Measurements from ENCODE around the gene NAALADL1. TPM values are rescaled to one million over a fixed set of nuclear protein-coding genes. Genes with fewer than 3 reads are reported as not detected.

The NAALADL1 gene
- total RNA-seq, 1 experiment from 2014 or later = 0.23 TPM

GRCh38 chr11:65053827-65054508, 4.4 kb downstream of the NAALADL1 start:
- DNase-seq (ENCODE audit: low read depth, low spot score) = no peak
- H3K27ac ChIP-seq (ENCODE audit: low read length) = no peak overlapping the region
- intact Hi-C loops (cut with micrococcal nuclease; ENCODE audit: unreplicated experiment) = no loop called here
- no peak for TF ChIP-seq POLR2AphosphoS5 (IDR thresholded peaks at IDR 0.05; ENCODE audit: low read depth, low read length)
- TF ChIP-seq TCF7L2 (IDR thresholded peaks at IDR 0.05; ENCODE audit: low read depth, low read length) = no peak
- TF ChIP-seq SIN3A (IDR thresholded peaks at IDR 0.05; ENCODE audit: borderline replicate concordance, insufficient read depth, low read depth, low read length) = no peak
- TF ChIP-seq CTCF (IDR thresholded peaks at IDR 0.05) = no peak
- no peak for TF ChIP-seq REST (IDR thresholded peaks at IDR 0.05; ENCODE audit: insufficient read depth in 1 of 2, low read depth in 2 of 2, low read length in 1 of 2)
- in situ Hi-C loops (cut with HindIII; ENCODE audit: low pct_unique_long_range_greater_than_20kb, low sequenced_read_pairs) = no loop called here
- no peaks in the 10 kb centered on the region for H3K9me3 ChIP-seq (ENCODE audit: control insufficient read depth, insufficient read depth, low read depth, low read length)
- ATAC-seq = no peak
- no TSS peak for BruUV-seq (replicated peaks)
- no peaks in the 10 kb centered on the region for H3K27me3 ChIP-seq (ENCODE audit: control insufficient read depth, insufficient read depth, low read length)
- ChIA-PET CTCF (no interaction called here), POLR2A (no interaction called here)
- no peak overlapping the region for H3K4me3 ChIP-seq (ENCODE audit: low read depth in 2 of 2, low read length in 2 of 2)
- no peaks in the 10 kb centered on the region for H3K4me1 ChIP-seq (ENCODE audit: control insufficient read depth, insufficient read depth, low read length)
- no peaks in the 10 kb centered on the region for H3K36me3 ChIP-seq (ENCODE audit: control insufficient read depth, insufficient read depth, low read length)

- H3K27ac ChIP-seq (ENCODE audit: low read length) = no peak overlapping the region
- BruUV-seq (replicated peaks) = no TSS peak
- TF ChIP-seq REST (IDR thresholded peaks at IDR 0.05; ENCODE audit: insufficient read depth in 1 of 2, low read depth in 2 of 2, low read length in 1 of 2) (no peak), POLR2AphosphoS5 (IDR thresholded peaks at IDR 0.05; ENCODE audit: low read depth, low read length) (no peak), TCF7L2 (IDR thresholded peaks at IDR 0.05; ENCODE audit: low read depth, low read length) (no peak), CTCF (IDR thresholded peaks at IDR 0.05) (no peak), SIN3A (IDR thresholded peaks at IDR 0.05; ENCODE audit: borderline replicate concordance, insufficient read depth, low read depth, low read length) (no peak)
- H3K27me3 ChIP-seq (ENCODE audit: control insufficient read depth, insufficient read depth, low read length) = no peaks in the 10 kb centered on the region
- no peaks in the 10 kb centered on the region for H3K4me1 ChIP-seq (ENCODE audit: control insufficient read depth, insufficient read depth, low read length)
- no peaks in the 10 kb centered on the region for H3K36me3 ChIP-seq (ENCODE audit: control insufficient read depth, insufficient read depth, low read length)
- ChIA-PET POLR2A (interaction anchor here (0.7 kb wide), 1 partner anchor 10 kb away, joined by 11 read pairs; the partner anchor contains the start of gene SAC3D1), CTCF (interaction anchor here (0.6 kb wide), 1 partner anchor 13 kb away, joined by 15 read pairs; no protein-coding TSS in a partner anchor)
- no peak overlapping the region for H3K4me3 ChIP-seq (ENCODE audit: low read depth in 2 of 2, low read length in 2 of 2)
- in situ Hi-C loops (cut with HindIII; ENCODE audit: low pct_unique_long_range_greater_than_20kb, low sequenced_read_pairs) = no loop called here
- intact Hi-C loops (cut with micrococcal nuclease; ENCODE audit: unreplicated experiment) = no loop called here
- ATAC-seq (no peak), DNase-seq (ENCODE audit: low read depth, low spot score) (no peak)
- no peaks in the 10 kb centered on the region for H3K9me3 ChIP-seq (ENCODE audit: control insufficient read depth, insufficient read depth, low read depth, low read length)
Observed at GRCh38 chr11:65051398-65051858, 6.9 kb downstream of the NAALADL1 start.
